ENCODE measurements around the gene EPC2.
"Not testable (repeated sequence)": the region's sequence is repeated elsewhere in the genome, so short reads cannot be mapped to it uniquely, and the experiment has no call there.

Gene EPC2

DNA sequence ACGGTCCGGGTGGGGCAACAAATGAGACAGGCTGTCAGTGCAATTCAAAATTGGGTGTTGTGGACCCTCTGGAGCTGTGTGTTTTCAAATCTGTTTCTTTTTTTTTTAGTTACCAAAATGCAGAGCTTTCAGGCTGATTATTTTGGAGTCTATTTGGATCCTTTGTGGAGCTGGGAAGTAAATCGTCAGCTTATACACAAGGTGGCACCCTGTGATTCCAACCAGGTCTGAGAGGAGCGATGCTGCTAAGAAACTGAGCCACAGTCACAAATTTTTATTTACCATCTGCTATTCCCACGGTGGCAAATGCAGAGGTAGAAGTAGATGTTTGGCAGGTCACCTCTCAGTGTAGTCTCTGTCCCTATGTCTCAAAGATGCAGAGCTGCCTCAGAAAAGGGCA is 3.8 kb upstream of the EPC2 start:
- DNase-seq (ENCODE audit: low read depth in 2 of 2): no peak

DNA sequence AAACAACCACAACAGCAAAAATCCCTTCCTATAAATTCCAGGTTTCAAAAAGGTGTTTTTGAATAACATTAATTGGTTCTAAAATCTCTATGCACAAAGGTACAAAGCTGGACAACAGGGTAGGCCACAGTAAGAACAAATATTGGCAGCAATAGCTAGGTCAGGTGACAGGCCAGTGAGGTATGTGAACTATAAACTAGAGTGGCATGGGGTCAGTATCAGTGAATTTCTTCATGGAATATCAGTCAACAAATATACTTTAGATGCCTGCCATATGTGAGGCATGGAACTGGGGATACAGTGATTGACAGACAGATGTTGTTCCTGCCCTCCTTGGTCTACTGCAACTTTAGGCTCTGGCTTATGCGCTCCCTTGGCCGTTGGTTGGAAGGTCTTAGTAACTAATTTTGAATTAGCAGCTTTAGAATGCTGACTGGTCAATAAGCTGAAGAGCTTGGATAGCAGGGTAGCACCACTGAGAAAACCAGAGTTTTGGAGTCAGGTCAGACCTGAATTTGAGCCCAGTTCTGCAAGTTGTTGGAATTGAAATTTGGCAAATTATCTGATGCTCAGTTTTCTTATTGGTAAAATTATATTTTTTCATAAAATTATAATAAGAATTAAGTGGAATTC is 2.3 kb upstream of the EPC2 start:
- DNase-seq (ENCODE audit: low read depth in 2 of 2): no peak

DNA sequence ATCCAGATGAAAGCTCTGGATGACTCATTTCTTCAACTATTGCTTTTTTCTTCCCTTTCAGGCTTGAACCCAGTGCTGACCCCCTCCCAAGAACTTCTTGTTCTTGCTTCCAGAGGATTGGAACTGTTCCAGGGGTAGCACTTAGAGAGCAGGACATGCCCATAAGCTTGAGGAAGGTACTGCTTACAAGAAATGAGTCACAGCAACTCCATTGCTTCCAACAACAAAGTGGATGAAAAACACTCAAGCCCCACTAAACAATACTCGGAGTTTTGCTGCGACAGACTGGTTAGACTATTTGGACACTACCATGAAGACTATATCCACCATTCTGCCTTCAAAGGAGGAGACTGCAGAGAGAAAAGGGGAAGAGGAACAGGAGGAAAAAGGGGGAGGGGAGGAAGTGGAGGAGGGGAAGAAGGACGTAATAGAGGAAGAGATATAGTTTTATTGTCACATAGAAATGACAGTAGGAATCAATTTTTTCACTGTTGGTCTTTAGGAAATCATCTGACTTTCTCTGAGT is 1.6 kb upstream of the EPC2 start:
- no peak for DNase-seq (ENCODE audit: low read depth in 2 of 2)

DNA sequence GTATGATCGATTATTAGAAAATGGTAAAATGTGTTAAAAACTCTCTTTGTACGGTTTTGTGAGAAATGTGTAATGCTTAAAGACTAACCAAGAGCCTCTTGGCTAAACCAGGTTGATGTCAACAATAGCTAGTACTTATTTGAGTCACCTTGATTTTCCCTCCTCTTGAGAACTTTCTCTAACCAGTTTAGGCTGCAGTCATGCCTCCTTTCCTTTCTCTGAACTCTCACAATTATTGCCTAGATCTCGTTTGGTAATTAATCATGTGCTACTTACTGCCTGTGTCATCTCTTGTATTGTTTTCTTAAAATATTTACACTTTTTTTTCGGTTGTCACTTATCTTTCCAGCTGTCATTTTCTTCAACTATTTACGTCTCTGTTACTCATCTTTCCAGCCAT is 1.1 kb upstream of the EPC2 start:
- DNase-seq (ENCODE audit: low read depth in 2 of 2): no peak

DNA sequence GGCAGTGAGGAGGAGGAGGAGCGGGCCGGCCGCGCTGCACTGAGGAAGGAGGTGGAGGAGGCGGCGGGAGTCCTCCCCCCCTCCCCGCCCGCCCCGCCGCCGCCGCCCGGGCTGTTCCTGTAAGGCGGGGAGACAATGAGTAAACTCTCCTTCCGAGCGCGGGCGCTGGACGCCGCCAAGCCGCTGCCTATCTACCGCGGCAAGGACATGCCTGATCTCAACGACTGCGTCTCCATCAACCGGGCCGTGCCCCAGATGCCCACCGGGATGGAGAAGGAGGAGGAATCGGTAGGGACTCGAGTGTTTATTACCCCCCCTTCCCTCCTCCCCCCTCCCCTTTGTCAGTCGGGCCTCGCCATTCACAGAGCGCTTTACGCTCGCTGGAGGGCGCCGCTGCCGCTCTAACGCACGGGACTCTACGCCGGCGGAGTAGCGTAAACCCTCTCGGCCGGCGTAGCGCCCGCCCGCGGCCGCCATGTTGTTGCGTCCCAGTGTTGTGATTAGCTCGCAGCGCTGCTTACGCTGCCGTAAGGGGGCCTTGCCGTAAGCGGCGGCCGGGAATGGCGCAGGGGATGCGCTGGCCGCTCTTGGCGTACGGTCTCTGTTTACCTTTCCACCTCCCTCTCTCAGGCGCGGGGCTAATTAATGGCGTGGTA is 460 bp downstream of the EPC2 start:
- peak; percentile 81 to 84 for DNase-seq (ENCODE audit: low read depth in 2 of 2)

DNA sequence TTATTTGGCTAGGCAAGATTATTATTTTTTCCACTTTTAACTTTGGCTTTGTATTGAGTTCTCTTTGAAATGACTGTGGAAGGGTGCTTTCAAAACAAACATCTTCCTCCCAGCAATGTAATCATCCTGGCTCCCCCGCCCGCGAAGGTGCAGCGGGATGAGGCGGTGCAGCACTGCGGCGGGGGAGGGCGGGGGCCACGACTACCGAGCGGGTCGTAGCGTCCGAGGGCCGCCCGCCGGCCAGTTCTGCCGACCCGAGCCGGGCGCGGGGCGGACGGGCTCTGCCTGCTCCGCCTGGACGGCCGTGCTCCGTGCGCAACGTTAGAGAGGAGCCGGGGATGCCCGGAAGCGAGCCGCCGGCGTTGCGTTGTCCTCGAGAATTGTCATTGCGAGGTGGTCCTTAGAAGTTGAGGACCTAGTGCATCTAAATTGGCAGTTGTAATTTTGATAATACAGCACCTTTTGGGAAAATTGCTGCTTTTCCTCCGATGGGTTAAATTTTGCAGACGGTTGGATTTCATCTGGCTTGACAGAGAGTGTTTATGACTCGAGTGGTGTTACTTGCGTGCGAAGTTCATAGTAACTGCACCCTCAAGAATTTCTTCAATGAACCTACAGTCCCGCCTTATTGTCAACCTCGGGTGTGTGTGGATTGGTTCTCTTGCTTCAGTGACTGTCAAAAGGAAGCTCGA is 1.1 kb downstream of the EPC2 start:
- DNase-seq (ENCODE audit: low read depth in 2 of 2): peak; percentile 72 to 75

DNA sequence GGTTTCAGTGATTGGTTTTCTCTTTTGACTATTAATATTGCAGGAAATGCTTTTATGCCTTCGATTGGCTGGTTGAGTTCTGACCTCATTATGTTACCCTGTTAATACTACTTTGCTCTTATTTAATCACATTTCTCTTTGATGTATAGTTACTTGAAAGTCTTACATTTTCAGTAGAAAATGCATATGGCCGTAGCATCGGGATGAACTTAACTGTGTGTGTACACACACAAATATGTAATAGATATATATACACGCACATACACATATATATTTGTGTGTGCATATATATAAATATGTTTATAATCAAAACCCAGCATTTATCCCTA is 1.6 kb downstream of the EPC2 start:
- no peak for DNase-seq (ENCODE audit: low read depth in 2 of 2)

DNA sequence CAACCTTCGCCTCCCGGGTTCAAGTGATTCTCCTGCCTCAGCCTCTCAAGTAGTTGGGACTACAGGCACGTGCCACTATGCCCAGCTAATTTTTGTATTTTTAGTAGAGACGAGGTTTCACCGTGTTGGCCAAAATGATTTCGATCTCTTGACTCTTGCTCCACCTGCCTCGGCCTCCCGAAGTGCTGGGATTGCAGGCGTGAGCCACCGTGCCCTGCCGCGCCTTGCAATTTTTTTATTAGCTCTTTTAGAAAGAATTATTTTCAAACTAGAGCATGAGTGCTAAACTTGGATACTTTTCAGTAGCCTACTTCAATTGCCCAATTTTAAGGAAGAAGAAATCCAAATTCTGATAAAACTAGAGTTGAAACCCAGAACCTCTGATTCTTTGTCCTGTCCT is 3.2 kb downstream of the EPC2 start:
- DNase-seq (ENCODE audit: low read depth in 2 of 2): not testable (repeated sequence)

DNA sequence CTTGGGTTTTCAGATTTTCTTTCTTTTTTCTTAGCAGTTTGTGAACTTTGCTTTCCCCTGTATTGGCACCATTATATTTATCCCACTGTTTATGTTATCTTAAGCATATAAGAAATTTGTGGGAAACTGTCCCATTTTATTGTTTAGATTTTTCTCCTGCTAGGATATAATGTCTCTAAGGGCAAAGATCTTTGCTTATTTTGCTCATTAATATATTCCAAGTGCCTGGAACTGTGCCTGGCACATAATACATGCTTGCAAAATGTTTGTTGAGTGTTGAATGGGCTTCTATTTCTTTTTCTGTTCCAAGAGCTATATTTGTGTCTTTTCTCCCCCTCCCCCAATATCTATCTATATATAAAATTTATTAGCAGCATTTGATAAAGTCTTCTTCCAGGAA is 5.4 kb downstream of the EPC2 start:
- no peak for DNase-seq (ENCODE audit: low read depth in 2 of 2)

DNA sequence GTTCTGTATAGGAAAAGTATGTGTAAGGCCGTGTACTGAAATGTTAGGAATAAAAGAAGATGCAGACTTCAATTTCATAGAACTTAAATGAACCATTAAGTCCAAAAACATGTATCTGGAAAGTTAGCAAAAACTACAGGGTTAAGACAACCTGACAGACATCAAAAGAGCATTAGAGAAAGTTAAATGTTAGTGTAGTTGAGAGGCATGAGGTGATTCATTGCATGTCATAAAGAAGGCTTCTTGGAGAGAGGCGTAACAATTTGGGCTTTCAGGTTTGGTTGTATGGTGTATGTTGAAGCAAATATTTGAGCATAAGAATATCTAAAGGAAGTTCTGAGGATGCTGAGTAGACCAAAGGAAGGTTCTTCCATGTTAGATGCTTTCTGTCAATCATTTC is 6.3 kb downstream of the EPC2 start:
- no peak for DNase-seq (ENCODE audit: low read depth in 2 of 2)

DNA sequence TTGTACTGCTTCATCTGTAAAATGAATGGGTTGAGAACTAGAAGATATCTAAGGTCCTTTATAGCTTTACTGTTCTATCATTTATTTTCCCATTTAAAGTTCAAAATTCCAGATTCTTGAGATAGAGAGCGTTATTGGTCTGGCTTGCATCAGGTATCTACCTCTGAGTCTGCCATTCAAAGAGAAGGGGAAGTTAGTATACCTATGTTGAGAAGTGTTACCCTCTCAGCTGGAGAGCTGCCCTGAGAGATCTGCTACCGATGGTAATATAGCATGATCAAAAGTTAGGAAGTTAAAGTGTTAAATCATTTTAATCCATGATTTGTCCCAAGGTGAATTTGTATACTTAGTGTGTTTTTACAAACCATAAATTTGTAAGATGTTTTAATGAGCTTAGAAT is 7.4 kb downstream of the EPC2 start:
- no peak for DNase-seq (ENCODE audit: low read depth in 2 of 2)

DNA sequence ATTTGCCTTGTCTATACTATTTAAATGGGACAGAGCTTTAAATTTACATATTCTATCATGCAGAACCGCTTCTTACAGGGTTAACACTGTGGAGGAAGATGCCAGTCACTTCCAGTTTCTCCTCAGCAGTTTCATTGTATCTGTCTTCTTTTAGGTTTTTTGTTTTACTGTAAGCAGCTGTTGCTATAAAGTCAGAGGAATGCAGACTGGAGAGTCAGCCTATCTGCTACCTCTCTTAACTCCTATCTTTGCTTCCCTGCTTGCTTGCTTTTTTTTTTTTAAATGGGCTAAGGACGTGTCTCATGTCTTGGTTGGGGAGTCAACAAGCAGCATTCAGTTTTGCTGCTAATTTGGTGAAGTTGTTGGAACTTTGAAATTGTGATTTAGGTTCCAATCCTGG is 8.9 kb downstream of the EPC2 start:
- DNase-seq (ENCODE audit: low read depth in 2 of 2): no peak

DNA sequence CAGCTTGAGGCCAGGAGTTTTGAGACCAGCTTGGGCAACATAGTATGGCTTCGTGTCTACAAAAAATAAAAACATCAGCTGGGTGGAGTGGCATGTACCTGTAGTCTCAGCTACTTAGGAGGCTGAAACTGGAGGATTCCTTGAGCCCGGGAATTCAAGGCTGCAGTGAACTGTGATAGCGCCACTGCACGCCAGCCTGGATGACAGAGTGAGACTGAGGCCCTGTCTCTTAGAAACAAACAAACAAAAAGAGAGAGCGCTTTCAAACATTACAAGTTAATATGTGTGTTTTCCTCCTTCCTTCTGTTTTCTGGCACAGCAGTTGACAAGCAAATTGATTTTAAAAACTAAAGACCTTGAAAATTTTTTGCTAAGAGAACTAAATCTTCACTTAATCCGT is 9.9 kb downstream of the EPC2 start:
- DNase-seq (ENCODE audit: low read depth in 2 of 2): no peak

DNA sequence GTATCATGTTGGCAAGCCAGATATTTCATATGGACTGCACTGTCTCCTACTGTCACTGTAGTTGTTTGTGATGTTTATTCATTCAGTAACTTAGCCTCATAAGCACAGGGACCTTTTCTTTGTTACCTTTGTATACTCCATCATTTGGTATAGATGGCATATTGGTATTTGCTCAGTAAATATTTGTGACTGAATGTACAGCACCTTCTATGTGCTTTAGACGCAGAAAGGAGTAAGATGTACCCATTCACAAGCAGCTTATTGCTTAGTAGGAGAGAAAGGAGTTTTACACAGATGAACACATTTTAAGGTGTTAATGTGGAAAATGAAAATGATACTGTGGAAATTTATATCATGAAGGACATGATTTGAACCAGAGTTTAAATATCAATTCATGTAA is 12.0 kb downstream of the EPC2 start:
- DNase-seq (ENCODE audit: low read depth in 2 of 2): no peak

DNA sequence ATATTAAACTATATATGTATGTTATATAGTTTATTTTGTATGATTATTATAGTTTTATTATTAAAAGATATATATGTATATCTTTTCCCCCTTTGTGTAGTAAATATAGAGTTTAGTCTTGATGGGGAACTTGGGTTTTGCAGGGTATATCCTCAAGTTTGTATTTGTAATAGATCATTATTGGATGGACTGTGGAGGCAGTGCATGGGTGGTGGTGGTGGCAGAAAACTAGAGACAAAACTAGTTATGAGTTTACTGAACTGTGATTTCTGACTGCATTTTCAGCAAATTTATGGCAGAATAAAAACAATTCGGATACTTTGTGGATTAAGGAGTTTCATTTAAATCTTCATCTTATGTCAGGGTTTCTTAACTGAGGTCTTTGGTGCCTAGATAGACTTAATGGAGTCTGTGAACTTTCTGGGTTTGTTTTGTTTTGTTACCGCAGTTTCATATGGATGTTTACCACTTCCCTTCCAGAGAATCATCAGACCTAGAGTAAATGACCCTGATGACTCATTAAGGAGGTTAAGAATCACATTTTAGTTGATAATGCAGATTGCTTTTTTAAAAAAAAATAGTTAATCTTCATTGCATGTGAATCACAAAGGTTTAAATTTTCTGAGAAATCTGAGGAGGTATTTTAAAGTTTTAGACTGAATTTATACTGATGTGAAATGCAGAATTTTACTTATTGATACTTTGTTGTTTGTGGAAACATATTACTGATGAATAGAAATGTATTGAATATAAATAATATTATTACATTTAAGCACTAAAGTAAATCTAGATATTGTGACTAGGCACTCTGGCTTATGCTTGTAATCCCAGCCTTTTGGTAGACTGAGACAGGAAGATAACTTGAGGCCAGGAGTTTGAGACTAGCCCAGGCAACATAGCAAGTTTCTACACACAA is 14.5 kb downstream of the EPC2 start:
- no peak for DNase-seq (ENCODE audit: low read depth in 2 of 2)

DNA sequence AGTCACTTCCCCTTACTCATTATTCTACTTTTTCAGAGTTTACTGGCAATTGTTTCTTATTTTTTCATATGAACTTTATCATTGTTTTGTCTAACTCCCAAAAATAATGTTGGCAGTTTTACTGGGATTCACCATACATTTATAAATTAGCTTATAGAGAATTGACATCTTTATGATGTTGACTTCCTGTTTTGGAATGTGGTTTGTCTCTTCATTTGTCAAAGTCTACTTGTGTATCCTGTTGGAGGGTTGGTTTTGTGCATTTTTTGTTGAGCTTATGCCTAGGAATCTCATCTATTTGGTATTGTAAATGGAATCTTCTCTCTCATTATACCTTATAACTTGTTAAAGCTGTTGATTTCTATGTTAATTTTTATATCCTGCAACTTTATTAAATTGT is 16.4 kb downstream of the EPC2 start:
- peak; percentile 40 to 59 for DNase-seq (ENCODE audit: low read depth in 2 of 2)

DNA sequence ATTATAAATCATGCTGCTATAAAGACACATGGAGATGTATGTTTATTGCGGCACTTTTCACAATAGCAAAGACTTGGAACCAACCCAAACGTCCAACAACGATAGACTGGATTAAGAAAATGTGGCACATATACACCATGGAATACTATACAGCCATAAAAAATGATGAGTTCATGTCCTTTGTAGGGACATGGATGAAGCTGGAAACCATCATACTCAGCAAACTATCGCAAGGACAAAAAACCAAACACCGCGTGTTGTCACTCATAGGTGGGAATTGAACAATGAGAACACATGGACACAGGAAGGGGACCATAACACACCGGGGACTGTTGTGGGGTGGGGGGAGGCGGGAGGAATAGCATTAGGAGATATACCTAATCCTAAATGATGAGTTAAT is 17.8 kb downstream of the EPC2 start:
- DNase-seq (ENCODE audit: low read depth in 2 of 2): not testable (repeated sequence)

DNA sequence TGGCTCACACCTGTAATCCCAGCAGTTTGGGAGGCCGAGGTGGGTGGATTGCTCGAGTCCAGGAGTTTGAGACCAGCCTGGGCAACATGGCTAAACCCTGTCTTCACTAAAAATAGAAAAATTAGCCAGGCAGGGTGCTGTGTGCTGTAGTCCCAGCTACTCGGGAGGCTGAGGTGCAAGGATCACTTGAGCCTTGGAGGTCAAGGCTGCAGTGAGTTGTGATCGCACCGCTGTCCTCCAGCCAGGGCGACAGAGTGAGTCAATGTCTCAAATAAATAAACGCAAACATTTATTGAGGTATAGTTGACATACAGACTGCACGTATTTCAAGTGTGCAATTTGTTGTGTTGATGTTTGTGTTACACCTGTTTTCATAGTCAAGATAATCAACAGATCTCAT is 19.7 kb downstream of the EPC2 start:
- no peak for DNase-seq (ENCODE audit: low read depth in 2 of 2)

DNA sequence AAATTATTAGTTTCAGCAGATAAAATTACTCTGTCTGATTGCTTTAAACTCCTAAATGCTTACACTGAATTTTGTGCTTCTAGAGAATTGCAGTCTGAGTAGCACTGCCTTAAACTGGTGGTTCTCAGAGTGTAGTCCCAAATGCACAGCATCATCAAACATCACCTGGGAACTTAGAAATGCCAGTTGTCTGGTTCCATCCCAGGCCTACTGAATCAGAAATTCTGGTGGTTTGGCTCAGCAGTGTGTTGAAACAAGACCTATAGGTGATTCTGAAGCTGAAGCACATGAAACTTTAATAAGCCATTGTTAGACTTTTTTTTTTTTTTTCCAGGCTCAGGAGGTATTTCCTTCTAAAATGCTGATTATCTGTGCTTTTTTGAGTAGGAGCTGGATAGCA is 22.0 kb downstream of the EPC2 start:
- DNase-seq (ENCODE audit: low read depth in 2 of 2): no peak

DNA sequence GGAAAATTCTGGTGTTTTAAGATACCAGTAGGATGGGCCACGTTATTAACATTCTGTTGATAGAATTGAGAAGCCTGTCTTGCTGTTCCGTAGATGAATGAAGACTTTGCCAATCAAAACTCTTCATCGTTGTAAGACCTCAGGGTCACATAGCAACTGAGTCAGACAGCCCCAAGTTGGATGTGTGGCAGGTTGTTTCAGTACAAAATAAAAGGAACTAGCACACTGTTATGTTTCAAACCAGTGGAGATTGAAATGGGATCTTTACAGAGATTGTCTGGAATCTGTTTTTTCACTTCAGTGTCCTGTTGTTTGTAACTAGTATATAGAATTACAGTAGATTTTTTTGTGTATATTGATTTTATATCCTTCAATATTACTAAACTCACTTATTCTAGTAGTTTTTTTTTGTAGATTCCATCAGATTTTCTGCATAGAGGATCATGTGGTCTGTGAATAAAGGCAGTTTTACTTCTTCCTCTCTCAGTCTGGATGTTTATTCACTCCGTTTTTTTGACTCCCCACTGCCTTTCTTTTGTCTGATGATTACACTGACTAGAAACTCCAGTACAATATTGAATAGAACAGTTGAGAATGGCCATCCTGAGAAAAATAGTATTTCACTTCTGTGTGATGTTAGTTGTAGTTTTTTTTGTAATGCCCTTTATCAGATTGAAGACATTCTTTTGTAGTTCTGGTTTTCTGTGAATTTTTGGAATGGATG is 22.7 kb downstream of the EPC2 start:
- no peak for DNase-seq (ENCODE audit: low read depth in 2 of 2)

DNA sequence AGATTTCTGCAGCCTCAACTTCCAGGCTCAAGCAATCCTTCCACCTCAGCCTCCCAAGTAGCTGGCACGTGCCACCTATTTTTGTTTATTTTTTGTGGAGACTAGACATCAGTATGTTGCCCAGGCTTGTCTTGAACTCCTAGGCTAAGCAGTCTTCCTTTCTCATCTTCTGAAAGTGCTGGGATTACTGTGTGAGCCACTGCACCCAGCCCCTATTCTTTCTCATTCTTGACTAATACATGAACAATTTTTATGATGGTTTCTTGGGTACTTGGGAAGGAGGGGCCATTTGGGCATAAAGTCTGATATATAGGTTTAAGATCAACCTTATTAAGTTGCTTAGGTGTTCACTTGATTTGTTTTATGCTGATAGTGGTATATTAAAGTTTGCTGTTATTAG is 26.2 kb downstream of the EPC2 start:
- DNase-seq (ENCODE audit: low read depth in 2 of 2): no peak

Measured in fibroblast of skin of left quadriceps (primary cell).